GF-D8 (cell line): Measurements from ENCODE around the gene ANTKMT.

ENCODE experiments used
- DNase-seq: peaks from one replicate; lab custom pipeline; 2025; lab: John Stamatoyannopoulos, UW

The ANTKMT gene

GRCh38 chr16:715477-716199 is 5.3 kb upstream of the ANTKMT start:
- no peak for DNase-seq

GRCh38 chr16:716200-716568 is 4.8 kb upstream of the ANTKMT start:
- no peak for DNase-seq

DNA sequence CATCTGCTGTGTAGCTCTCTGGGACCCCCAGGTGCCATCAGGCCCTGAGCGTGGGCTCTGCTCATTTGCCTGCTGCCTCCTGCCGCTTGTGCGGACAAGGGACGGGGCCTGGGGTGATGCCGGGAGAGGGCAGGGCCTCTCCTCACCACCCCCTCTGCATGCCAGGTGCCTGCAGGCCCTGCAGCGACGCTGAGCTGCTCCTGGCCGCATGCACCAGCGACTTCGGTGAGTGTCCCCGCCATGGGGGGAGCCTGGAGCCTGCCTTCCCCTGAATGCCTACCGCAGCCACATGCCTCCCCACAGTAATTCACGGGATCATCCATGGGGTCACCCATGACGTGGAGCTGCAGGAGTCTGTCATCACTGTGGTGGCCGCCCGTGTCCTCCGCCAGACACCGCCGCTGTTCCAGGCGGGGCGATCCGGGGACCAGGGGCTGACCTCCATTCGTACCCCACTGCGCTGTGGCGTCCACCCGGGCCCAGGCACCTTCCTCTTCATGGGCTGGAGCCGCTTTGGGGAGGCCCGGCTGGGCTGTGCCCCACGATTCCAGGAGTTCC is 4.1 kb upstream of the ANTKMT start:
- DNase-seq: no peak

- DNase-seq: no peak
These were observed 3.3 kb upstream of the ANTKMT start for GRCh38 chr16:717450-718245.

- no peak for DNase-seq
These were observed 2.6 kb upstream of the ANTKMT start for GRCh38 chr16:718389-718788.

DNA sequence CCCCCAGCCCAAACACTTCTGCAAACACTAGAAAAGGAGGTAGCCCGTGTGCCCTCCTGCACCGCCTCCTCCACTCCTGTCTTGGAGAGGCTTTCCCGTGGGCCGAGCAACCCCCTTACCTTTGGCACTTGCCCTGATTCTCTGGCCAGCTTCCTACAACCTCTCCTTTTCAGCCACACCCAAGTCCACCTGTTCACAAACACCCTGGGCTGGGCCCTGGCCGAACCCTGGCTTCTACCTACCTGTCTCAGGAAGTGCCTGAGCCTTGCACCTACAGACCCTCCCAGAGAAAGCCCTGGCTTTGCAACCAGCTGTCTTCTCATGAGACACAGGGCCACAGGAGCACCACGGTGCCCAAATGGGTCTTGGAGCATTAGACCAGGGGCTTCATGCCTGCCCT is 2.0 kb upstream of the ANTKMT start:
- no peak for DNase-seq

DNA sequence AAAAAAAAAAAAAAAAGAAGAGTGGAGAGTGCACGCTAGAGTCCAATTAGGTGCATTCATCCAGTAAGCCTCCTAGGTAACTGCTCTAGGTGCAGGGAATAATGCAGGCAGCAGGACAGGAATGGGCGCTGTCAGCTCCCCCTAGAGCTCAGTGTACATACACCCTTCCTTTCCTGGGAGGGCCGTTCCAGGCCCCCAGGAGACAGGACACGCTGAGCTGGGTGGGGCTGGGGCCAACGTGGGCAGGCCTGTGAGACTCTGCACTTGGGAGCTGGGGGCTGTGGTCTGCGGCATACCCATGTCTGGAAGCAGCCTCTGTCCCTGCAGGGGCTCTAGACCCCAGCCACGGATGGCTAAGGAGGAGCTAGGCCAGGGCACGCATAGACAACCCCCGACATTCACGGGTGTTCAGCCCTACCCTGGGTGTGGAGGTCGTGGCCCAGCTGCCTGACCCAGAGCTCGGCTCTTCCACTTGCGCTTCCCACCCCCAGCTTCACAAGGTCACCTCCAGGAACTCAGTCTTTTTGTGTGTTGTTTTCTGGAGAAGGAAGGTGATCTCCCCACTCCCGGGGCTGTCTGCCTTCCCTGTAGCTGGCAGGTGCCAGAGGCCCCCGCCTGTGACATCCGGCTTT is 1.0 kb upstream of the ANTKMT start:
- DNase-seq: no peak

DNA sequence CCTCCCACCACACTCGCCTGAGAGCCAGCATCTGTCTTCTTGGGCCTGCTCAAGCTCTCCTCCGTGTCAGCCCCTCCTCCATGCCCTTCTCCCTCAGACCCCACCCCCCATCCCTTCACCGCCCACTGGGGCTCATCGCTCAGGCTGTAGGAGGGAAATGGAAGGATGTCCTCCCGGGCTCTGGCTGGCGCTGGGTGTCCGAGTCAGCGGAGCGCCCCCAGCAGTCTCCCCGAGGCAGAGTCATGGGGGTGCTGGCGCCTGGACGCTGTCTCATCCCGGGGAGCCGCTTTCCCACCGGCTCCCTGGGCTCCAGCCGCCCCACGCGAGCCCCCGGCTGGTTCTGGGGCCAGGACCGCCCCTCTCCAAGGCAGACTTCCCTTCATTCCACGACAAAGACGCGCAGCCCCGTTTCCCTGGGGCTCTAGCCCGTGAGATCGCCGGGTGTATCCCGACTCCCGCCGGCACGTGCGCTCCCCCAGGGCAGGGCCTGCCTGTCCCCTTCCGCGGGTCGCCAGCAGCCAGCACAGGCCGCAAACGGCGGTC is 428 bp upstream of the ANTKMT start:
- DNase-seq: peak; percentile 72

DNA sequence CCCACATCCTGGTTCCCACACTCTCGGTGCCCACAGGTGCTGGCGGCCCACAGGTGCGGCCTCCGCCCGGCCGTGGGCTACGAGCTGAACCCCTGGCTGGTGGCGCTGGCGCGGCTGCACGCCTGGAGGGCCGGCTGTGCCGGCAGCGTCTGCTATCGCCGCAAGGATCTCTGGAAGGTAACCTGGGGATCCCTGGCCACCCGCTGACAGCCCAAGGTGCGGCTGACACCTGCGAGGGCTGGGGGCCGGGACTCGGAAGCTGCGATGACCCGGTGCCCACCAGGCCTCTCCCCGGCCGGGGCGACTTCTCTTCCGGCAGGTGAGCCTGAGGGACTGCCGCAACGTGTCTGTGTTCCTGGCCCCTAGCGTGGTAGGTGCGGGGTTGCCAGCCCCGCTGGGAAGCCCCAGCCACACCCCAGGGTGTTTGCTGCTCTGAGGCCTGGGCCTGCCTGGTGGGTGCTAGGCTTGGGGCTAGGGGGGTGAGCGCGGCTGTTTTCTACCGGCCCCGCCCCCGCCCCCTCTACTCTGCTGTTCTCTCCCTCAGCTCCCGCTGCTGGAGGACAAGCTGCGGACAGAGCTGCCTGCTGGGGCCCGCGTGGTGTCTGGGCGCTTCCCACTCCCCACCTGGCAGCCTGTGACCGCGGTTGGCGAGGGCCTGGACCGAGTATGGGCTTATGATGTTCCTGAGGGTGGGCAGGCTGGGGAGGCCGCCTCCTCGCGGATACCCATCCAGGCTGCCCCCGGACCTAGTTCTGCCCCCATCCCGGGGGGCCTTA is 1.0 kb downstream of the ANTKMT start:
- no peak for DNase-seq

DNA sequence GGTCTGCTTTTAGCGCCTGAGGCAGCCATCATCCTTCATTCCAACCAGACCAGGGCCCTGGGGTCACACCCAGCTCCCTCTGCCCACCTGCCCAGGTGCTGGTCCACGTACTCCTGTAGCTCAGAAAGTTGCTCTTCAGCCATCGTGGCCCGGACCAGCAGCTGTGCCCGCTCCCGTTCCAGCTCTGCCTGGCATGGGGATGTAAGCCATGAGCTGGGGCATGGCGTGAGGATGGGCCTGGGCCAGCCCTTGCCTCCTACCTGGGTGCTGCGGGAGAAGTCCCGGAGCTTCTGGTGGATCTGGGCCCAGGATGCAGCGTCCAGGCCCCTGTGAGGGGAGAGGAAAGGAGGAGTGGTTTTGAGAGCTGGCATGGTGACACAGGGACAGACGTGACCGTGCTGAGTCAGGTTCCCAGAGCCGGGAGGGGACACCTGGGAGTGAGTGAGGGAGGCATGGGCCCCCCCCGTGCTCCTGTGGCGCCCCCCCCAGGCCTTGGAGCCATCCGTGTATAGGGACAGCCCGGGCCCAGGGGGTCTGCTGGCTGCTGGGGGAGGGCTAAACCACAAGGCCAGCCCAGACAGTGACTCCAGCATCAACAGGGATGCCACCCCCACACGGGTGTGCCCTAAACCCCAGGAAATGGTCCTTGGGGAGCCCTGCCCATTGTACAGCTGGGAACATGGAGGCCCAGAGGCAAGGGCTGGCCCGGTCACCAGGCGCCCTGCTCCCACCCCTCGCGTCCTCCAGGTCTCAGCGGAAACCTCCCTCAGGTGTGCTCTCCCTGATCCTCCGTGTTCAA is 2.1 kb downstream of the ANTKMT start:
- DNase-seq: no peak

DNA sequence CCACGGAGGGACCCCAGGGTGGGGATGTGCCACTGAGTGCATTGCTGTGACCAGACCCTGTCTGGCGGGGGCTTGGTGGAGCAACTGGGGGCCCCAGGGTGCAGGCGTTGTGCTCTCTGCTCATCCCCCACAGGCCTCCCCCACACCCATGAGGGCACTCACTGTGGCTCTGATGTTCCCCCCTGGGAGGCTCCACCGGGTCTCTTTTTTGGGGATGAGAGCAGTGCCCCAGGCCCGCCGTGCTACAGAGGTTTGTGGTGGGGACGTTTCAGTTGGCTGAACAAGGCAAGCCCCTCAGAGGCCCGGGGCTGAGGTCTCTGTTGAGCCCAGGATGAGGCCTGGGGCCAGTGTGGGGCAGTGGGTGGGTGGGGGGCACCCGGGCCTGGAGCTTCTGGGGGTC is 2.7 kb downstream of the ANTKMT start:
- no peak for DNase-seq

DNA sequence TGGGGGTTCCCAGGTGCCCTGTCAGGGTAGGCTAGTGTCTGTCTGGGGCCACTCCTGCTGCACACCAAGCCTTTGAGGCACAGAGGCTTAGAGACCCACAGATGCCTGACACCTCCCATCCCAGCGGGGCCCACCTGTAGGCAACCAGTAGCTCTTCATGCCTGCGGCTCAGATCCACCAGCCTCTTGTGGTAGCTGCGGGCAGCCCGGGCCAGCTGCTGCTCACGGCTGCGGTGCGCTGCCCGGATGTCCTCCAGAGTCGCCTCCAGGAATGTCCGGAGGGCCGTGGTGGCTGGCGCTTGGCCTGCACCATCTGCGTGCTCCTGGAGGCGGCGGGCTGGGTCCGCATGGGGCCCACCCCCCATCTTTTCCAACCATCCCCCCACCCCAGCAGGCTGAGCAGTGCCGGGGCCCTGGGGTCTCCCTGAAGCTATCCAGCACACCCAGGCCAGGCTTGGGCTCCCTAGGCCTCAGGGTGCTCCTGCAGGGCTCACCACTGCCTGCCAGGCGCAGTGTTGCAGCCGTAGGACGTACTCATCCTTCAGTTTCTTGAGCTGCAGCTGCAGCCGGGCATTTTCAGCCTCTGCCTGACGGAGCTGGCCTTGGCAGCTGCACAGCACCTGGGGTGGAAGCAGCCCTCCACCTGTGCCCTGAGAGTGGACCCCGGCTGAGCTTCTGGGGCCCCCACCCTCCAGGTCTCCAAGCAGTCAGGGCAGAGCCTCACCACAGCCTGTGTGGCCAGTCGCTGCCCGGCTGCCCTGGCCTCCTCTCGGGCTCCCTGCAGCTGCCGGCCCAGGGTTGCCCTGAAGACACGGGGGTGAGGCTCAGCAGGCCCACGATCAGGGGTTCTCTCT is 3.5 kb downstream of the ANTKMT start:
- DNase-seq: no peak

DNA sequence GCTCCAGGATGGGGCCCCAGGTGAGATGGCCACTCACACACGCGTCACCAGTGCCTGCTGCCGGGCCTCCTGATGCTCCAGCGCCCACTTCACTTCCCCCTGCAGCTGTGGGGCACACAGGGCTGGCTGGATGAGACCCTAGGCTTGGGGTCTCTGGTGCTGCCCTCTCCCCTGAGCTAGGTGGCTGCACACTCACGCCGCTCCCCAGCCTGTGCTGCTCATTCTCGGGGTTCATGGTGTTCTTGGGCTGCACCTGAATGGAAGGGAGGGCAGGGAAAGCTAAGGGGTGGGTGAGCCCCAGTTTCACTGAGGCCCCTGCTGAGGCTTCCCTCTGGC is 4.1 kb downstream of the ANTKMT start:
- no peak for DNase-seq

DNA sequence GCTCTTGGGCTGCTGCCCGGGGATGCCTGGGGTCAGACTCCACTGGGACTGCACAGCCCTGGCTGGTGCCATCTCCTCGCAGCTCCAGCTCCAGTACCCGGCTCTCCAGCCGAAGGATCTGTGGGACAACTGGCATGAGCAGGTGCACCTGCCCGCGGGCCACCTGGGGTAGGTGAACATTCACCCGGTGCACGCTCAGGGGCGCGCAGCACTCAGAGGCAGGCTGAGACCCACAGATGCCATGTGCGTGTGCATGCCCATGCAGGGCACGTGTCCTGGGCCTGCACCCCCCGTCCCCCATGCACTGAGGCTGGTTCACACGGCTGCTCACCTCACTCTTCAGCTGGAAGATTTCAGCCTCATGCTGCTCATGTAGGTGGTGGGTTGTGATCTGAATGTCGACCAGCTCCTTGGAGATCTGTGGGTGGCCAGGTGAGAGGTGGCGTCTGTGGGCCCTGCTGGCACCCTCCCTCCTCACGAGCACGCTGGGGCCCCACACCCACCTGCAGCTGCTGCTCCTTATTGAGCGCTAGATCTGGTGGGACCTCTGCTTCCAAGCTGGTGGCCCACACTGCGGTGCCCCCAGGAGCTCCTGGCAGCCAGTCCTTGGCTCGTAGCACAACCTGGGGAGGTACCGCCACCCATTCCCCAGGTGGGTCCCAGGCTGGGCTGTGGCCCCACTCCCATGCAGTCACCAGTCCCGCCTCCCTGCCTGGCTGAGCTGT is 4.7 kb downstream of the ANTKMT start:
- no peak for DNase-seq

DNA sequence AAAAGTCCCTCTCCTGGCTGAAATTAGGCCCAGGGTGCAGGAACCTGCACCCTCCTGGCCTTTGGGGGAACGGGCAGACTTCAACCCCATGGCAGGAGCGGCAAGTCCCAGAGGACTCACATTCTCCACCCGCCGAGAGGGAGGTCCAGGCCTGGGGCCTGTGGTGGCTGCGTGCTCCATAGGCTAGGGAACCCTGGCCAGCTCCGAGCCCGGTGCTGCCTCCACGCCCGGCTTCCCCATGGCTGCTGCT is 5.2 kb downstream of the ANTKMT start:
- no peak for DNase-seq

DNA sequence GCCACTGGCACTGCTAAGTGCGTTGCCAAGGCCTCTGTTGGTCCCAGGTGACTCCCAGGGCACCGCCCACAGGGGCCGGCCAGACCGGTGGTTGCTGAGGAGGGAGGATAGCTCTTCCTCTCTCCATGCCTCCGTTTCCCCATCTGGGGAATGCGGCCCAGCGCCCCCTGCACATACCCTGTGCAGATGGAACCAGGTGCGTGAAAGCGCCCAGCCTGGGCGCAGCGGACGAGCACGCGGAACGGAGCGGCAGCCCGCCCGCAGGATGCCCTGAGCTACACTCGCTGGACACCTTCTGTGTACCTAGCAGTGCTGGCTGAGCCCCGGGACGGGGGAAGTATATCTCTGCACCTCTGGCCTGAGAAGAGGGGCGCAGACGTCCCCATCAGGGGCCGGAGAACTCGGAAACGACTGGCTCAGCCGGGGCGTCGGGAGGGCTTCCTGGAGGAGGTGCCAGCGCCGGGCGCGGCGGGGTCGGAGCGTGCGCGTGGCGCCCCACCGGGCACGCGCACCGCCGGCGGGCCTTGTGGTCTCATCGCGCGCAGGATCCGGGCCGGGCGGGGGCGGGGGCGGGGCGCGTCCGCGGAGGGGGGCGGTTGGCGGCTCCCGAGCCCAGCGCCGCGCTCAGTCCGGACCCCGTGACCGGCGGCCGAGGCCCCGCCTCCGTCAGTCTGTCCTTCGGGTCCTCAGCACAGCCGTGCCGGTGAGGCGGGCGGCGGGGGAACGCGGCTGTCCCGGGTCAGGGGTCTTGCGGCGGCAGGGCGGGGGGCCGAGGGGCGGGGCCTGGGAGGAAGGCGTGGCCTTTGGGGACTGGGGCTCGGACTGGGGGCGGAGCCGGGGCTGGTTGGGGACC is 5.7 kb downstream of the ANTKMT start, which contains the start of the genes CCDC78 and HAGHL:
Gene CCDC78 (minus strand): TSS at position 6 of the 853 bp plus-strand sequence. CDS start 76 bp downstream, outside the sequence.
Gene HAGHL (plus strand): TSS at position 669 of the 853 bp plus-strand sequence. CDS start 404 bp downstream, outside the sequence.
- peak; percentile 23 for DNase-seq

DNA sequence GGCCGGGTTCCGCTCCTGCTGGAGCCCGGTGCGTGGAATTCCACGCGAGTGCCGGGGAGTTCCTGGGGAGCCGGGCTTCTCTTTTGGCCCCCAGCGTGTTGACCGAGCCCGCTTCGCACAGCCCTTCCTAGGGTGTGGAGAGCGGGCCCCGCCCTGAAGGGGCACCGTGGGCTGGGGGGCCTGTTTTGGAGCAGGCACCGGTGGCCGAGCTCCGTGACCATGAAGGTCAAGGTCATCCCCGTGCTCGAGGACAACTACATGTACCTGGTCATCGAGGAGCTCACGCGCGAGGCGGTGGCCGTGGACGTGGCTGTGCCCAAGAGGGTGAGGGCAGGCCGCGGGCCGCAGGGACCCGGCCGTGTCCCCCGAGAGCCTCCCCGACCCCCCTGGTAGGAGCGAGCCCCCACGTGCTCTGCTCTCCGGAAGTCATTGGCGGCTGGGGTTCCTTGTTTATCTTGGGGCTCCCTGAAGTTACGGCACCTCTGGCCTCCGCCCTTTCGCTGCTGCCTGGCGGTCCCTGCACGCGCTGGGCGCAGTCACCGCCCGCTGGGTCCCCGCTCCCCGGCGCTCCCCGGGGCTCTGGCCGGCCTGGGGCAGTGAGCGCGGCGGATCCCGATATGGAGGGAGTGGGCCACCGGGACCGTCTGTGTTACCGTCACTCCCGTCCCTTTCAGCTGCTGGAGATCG is 6.5 kb downstream of the ANTKMT start:
- no peak for DNase-seq
